SH-SY5Y (cell line): ENCODE data around the gene OSBPL8.

Source experiments
- GATA2 ChIP-seq: IDR thresholded peaks from 2 replicates; pipeline ENCODE4 v1.6.1; 2011; ENCODE audit warnings: mild to moderate bottlenecking, low read depth, low read length
- GATA3 ChIP-seq: IDR thresholded peaks from 2 replicates; pipeline ENCODE4 v1.6.1; 2011; ENCODE audit warnings: low read depth, mild to moderate bottlenecking, low read length, moderate library complexity

DNA sequence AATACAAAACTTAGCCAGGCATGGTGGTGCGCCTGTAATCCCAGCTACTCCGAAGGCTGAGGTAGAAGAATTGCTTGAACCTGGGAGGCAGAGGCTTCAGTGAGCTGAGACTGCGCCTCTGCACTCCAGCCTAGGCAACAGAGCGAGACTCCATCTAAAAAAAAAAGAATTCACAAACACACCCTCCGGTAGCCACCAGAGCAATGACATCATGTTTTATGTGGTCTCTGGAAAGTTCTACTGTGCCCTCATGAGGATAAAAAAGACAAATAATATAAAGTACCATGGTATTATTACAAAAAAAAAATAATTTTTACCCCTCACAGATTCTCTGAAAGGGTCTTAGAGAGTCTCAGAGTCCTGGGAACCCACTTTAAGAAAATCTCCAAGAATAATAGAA is 81.5 kb downstream of the OSBPL8 start:
- TF ChIP-seq GATA3 (no peak), GATA2 (no peak)
